Activated gamma-delta T cell treated with anti-CD3 and anti-CD28 coated beads, Interleukin-2, amount 50 U/mL, for 16 hours (primary cell): ENCODE measurements around the gene PTPA.
A peak's percentile ranks its signal among the peaks of the same experiment; 100 is the strongest.
"Not testable (repeated sequence)": the region's sequence is repeated elsewhere in the genome, so short reads cannot be mapped to it uniquely, and the experiment has no call there.

Experiments
- DNase-seq: peaks from one replicate; pipeline ENCODE4 v3.0.0-alpha.2; 2020; ENCODE audit warnings: low read depth

Gene PTPA

GRCh38 chr9:129160712-129161533, 49.7 kb downstream of the PTPA start:
- DNase-seq = no peak

GRCh38 chr9:129161534-129161837, 50.3 kb downstream of the PTPA start:
- DNase-seq = no peak

GRCh38 chr9:129162497-129163197, 51.4 kb downstream of the PTPA start:
- DNase-seq = no peak

- not testable (repeated sequence) for DNase-seq
Observed at GRCh38 chr9:129163198-129163670, 52.0 kb downstream of the PTPA start.

GRCh38 chr9:129163753-129164152, 52.5 kb downstream of the PTPA start:
- DNase-seq = no peak

- no peak for DNase-seq
Observed at GRCh38 chr9:129164246-129164930, 53.2 kb downstream of the PTPA start.

- DNase-seq = no peak
Observed at GRCh38 chr9:129165198-129165597, 54.0 kb downstream of the PTPA start.

- DNase-seq = no peak
Observed at GRCh38 chr9:129166623-129167557, 55.7 kb downstream of the PTPA start.

- DNase-seq = no peak
Observed at GRCh38 chr9:129170229-129170628, 59.0 kb downstream of the PTPA start.

- no peak for DNase-seq
Observed at GRCh38 chr9:129171993-129172751, 61.0 kb downstream of the PTPA start.

- no peak for DNase-seq
Observed at GRCh38 chr9:129172816-129173215, 61.6 kb downstream of the PTPA start.

GRCh38 chr9:129173296-129174101, 62.3 kb downstream of the PTPA start:
- DNase-seq = no peak

- DNase-seq = peak; percentile 65
Observed at GRCh38 chr9:129174102-129174723, 63.0 kb downstream of the PTPA start.

GRCh38 chr9:129174724-129175514, 63.7 kb downstream of the PTPA start:
- DNase-seq = no peak

- no peak for DNase-seq
Observed at GRCh38 chr9:129175515-129175824, 64.3 kb downstream of the PTPA start.

GRCh38 chr9:129175825-129176633, 64.8 kb downstream of the PTPA start:
- DNase-seq = peak; percentile 29

GRCh38 chr9:129176701-129177442, 65.7 kb downstream of the PTPA start:
- no peak for DNase-seq

GRCh38 chr9:129177443-129177790, 66.2 kb downstream of the PTPA start:
- no peak for DNase-seq
